Ramos (cell line): ENCODE results near the gene FBXO44.

Source experiments
- in situ Hi-C: fragments of 300-500 bp; cut with MboI; formaldehyde crosslinking; loops from one replicate; pipeline ENCODE4 v1.14.3; 2022; ENCODE audit warnings: low sequenced_read_pairs; ENCODE audit not compliant: unreplicated experiment

The FBXO44 gene

GRCh38 chr1:11638121-11638520 is 16.6 kb upstream of the FBXO44 start:
- in situ Hi-C loops: no loop called here

GRCh38 chr1:11639372-11639771 is 15.3 kb upstream of the FBXO44 start:
- in situ Hi-C loops: no loop called here

- in situ Hi-C loops: loop anchor here (5.0 kb wide), 2 partner anchors 318 to 608 kb away; no protein-coding TSS in a partner anchor
These were observed 14.6 kb upstream of the FBXO44 start for GRCh38 chr1:11640101-11640500.

GRCh38 chr1:11640944-11641343 is 13.7 kb upstream of the FBXO44 start:
- in situ Hi-C loops: loop anchor here (5.0 kb wide), 2 partner anchors 319 to 609 kb away; no protein-coding TSS in a partner anchor

GRCh38 chr1:11641776-11642305 is 12.8 kb upstream of the FBXO44 start:
- in situ Hi-C loops: loop anchor here (5.0 kb wide), 2 partner anchors 320 to 610 kb away; no protein-coding TSS in a partner anchor

- in situ Hi-C loops: loop anchor here (5.0 kb wide), 2 partner anchors 320 to 610 kb away; no protein-coding TSS in a partner anchor
These were observed 12.2 kb upstream of the FBXO44 start for GRCh38 chr1:11642418-11643017.

- in situ Hi-C loops: loop anchor here (5.0 kb wide), 2 partner anchors 321 to 611 kb away; no protein-coding TSS in a partner anchor
These were observed 10.9 kb upstream of the FBXO44 start for GRCh38 chr1:11643782-11644181.

- in situ Hi-C loops: no loop called here
These were observed 9.4 kb upstream of the FBXO44 start for GRCh38 chr1:11645270-11645669.

GRCh38 chr1:11645670-11646265 is 8.9 kb upstream of the FBXO44 start:
- in situ Hi-C loops: no loop called here

- in situ Hi-C loops: no loop called here
These were observed 8.4 kb upstream of the FBXO44 start for GRCh38 chr1:11646317-11646716.

- in situ Hi-C loops: no loop called here
These were observed 7.3 kb upstream of the FBXO44 start for GRCh38 chr1:11647333-11647732.

GRCh38 chr1:11648039-11648438 is 6.6 kb upstream of the FBXO44 start:
- in situ Hi-C loops: no loop called here

- in situ Hi-C loops: no loop called here
These were observed 5.9 kb upstream of the FBXO44 start for GRCh38 chr1:11648732-11649158.

GRCh38 chr1:11649237-11649623 is 5.4 kb upstream of the FBXO44 start:
- in situ Hi-C loops: no loop called here

GRCh38 chr1:11649624-11650330 is 4.9 kb upstream of the FBXO44 start:
- in situ Hi-C loops: no loop called here

- in situ Hi-C loops: no loop called here
These were observed 4.2 kb upstream of the FBXO44 start for GRCh38 chr1:11650331-11650991.

GRCh38 chr1:11651017-11651416 is 3.7 kb upstream of the FBXO44 start:
- in situ Hi-C loops: no loop called here

- in situ Hi-C loops: no loop called here
These were observed 2.4 kb upstream of the FBXO44 start for GRCh38 chr1:11652203-11652780.

GRCh38 chr1:11653101-11653860 is 1.4 kb upstream of the FBXO44 start:
- in situ Hi-C loops: no loop called here

GRCh38 chr1:11653861-11654136 is 878 bp upstream of the FBXO44 start:
- in situ Hi-C loops: no loop called here
